ENCODE results near the gene LZTR1.
"Not testable (repeated sequence)": the region's sequence is repeated elsewhere in the genome, so short reads cannot be mapped to it uniquely, and the experiment has no call there.

Gene LZTR1

DNA sequence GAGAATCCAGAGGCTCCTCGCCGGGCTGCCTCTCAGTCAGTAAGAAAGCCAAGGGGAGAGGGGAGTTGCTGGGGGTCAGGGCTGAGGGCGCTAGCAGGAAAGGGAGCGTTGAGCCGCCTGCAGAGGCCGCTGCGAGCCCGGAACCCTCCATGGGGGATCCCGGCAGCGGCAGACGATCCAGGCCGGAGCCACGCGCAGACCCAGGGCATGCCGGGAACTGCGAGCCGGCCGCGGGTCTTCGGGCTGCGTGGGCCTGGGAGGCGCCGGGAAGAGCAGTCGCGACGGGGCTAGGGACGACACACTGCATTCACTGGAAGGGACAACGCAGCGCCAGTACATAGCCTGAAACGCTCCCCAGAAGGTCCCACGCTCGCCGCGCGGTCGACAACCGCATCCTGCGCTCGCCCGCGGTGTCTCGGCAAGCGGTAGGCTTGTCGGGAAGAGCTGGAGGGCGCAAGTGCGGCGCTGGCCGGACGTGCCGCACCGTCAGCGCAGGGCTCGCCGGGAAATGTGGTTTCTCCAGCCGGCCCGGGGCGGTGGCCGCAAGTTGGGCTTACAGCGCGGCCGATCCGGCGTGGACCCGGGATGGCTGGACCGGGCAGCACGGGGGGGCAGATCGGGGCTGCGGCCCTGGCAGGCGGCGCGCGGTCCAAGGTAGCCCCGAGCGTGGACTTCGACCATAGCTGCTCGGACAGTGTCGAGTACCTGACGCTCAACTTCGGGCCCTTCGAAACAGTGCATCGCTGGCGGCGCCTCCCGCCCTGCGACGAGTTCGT lies at the start of gene LZTR1:
TSS of gene LZTR1 (plus strand) at position 511 of the 776 bp plus-strand sequence. CDS start at position 586, 75 bp downstream.
- peak; percentile 89 for DNase-seq

DNA sequence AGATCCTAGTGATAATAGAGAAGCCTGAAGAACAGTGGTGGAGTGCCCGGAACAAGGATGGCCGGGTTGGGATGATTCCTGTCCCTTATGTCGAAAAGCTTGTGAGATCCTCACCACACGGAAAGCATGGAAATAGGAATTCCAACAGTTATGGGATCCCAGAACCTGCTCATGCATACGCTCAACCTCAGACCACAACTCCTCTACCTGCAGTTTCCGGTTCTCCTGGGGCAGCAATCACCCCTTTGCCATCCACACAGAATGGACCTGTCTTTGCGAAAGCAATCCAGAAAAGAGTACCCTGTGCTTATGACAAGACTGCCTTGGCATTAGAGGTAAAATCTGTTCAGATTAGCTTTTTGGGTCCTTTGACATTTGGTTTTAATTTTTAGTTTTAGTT lies 48.2 kb upstream of the LZTR1 start:
- DNase-seq: no peak

DNA sequence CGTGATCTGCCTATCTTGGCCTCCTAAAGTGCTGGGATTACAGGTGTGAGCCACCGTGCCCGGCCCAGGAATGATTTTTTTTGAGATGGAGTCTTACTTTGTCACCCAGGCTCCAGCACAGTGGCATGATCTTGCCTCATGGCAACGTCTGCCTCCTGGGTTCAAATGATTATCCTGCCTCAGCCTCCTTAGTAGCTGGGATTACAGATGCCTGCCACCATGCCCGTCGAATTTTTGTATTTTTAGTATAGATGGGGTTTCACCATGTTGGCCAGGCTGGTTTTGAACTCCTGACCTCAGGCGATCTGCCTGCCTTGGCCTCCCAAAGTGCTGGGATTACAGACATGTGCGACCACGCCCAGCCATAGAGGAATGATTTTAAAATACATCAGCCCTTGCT lies 47.0 kb upstream of the LZTR1 start:
- not testable (repeated sequence) for DNase-seq

DNA sequence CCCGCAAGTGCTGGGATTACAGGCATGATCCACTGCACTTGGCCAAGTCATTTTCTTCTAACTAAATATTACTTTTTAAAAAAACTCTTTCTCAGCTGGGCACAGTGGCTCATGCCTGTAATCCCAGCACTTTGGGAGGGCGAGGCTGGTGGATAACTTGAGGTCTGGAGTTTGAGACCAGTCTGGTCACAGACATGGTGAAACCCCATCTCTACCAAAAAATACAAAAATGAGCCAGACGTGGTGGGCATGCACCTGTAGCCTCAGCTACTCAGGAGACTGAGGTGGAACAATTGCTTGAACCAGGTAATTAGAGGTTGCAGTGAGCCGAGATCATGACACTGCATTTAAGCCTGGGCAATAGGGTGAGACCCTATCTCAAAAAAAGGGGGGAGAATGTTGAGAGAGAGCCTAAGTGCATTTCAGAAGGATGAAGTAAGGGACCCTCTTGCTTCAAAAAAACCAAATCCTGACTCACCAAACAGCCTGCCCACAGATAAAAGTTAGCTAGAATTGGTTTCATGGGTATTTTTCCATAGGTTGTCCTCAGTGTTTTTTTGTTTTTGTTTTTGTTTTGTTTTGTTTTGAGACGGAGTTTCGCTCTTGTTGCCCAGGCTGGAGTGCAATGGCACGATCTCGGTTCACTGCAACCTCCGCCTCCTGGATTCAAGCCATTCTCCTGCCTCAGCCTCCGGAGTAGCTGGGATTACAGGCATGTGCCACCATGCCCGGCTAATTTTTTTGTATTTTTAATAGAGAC lies 46.1 kb upstream of the LZTR1 start:
- DNase-seq: not testable (repeated sequence)

GRCh38 chr22:20937031-20937793 lies 44.9 kb upstream of the LZTR1 start:
- no peak for DNase-seq

GRCh38 chr22:20937794-20938671 lies 44.1 kb upstream of the LZTR1 start:
- no peak for DNase-seq

- DNase-seq: not testable (repeated sequence)
These were observed 42.5 kb upstream of the LZTR1 start for GRCh38 chr22:20939457-20940185.

GRCh38 chr22:20940186-20940651 lies 41.9 kb upstream of the LZTR1 start:
- no peak for DNase-seq

DNA sequence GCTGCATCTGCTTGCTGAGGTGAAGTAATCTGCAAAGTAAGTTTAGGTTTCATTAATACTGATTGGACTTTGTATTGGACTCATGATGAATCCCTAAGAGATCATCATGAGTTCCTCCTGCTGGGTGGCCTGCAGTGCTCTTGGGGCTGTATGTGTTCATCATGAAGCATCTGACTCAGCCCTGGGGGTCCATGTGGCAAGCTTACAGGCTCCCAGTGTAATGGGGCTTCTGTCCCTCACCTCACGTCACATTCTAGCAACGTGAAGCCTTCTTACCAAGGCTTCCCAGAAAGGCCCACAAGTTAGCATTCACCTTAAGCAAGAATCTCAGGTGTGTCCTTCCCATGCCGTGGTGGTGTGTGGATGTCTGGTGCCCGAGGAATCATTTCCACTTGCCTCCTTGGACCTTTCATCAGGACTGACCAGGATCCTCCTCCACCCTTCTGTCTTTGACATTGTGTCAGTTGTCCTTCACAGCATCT lies 41.2 kb upstream of the LZTR1 start:
- no peak for DNase-seq

- not testable (repeated sequence) for DNase-seq
These were observed 39.7 kb upstream of the LZTR1 start for GRCh38 chr22:20942203-20942902.

DNA sequence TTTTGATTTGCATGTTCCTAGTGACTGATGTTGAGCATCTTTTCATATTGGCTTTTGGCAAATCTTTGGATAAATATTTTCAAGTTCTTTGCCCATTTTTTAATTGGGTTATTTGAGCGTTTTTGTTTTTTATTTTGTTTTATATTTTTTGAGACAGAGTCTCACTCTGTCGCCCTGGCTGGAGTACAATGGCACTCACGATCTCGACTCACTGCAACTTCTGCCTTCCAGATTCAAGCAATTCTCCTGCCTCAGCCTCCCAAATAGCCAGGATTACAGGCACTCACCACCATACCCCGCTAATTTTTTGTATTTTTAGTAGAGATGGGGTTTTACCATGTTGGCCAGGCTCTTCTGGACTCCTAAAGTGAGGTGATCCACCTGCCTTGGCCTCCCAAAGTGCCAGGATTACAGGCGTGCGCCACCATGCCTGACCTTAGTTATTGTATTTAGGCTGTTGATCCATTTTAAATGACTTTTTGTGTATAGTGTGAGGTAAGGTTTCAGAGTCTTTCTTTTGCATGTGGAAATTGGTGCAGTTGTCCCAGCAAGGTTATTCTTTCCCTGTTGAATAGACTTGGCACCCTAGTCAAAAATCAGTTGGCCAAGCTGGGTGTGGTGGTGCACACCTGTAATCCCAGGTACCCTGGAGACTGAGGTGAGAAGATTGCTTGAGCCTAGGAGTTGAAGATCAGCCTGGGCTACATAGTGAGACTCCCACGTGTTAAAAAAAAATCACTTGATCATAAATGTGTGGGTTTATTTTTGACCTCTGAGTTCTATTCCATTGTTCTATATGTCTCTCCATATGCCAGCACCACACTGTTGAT lies 38.8 kb upstream of the LZTR1 start:
- DNase-seq: no peak

- no peak for DNase-seq
These were observed 38.1 kb upstream of the LZTR1 start for GRCh38 chr22:20944042-20944441.

- no peak for DNase-seq
These were observed 36.5 kb upstream of the LZTR1 start for GRCh38 chr22:20945578-20945934.

- no peak for DNase-seq
These were observed 35.8 kb upstream of the LZTR1 start for GRCh38 chr22:20946080-20946986.

GRCh38 chr22:20946991-20947390 lies 35.1 kb upstream of the LZTR1 start:
- no peak for DNase-seq

GRCh38 chr22:20948450-20948849 lies 33.6 kb upstream of the LZTR1 start:
- no peak for DNase-seq

DNA sequence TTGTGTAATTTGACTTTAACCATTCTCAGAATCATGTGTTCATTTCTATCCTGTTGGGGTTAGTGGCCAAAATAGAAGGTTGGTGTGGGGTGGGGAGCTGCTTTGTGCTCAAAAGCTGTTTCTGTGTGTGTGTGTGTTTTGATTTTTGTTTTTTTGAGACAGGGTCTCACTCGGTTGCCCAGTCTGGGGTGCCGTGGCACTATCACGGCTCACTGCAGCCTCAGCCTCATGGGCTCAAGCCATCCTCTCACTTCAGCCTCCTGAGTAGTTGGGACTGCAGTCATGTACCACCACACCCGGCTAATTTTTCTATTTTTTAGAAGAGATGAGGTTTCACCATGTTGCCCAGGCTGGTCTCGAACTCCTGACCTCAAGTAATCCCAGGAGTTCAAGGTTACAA lies 33.1 kb upstream of the LZTR1 start:
- DNase-seq: no peak

DNA sequence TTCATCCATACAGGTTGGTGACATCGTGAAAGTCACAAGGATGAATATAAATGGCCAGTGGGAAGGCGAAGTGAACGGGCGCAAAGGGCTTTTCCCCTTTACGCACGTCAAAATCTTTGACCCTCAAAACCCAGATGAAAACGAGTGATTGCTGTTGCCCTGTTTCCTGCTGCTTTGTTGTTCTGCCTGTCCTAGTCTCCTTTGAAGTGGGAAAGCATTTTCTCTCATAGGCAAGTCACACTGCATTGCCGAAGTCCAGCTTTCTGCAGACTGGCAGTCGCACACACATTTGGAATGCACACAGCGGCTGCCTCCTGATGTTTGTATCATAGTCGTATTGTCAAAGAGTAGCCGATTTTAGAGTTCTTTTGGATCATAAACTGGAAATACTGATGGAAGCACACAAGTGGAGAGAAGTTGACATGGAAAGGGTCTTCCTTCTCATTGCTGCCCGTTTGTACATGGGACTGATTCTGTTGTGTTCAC lies 32.4 kb upstream of the LZTR1 start:
- DNase-seq: no peak

Measured in left hindlimb (tissue), 1 donor.